Nephron progenitor cell (in vitro differentiated cells): ENCODE results near the gene RNF168.

Source experiments
- DNase-seq: peaks from one replicate; pipeline ENCODE4 v3.0.0; 2021
- H3K27ac Mint-ChIP-seq: 2 replicates; pipeline ENCODE4 v1.8.0; 2021; ENCODE audit warnings: mild to moderate bottlenecking, moderate library complexity, mixed read lengths
- H3K27me3 Mint-ChIP-seq: 2 replicates; pipeline ENCODE4 v1.8.0; 2021; ENCODE audit warnings: mild to moderate bottlenecking, low read depth, mixed read lengths; ENCODE audit not compliant: poor library complexity
- H3K36me3 Mint-ChIP-seq: 2 replicates; pipeline ENCODE4 v1.8.0; 2021; ENCODE audit warnings: low read depth, mixed read lengths
- H3K4me1 Mint-ChIP-seq: 2 replicates; pipeline ENCODE4 v1.8.0; 2021; ENCODE audit warnings: mixed read lengths
- H3K4me3 Mint-ChIP-seq: 2 replicates; pipeline ENCODE4 v1.8.0; 2021; ENCODE audit warnings: mild to moderate bottlenecking, moderate library complexity, mixed read lengths
- H3K9me3 Mint-ChIP-seq: 2 replicates; pipeline ENCODE4 v1.8.0; 2021; ENCODE audit warnings: mild to moderate bottlenecking, moderate library complexity, mixed read lengths
- TF ChIP-seq, protein P1 (sequence below): fragments of 200-600 bp; sonication (generic); IDR thresholded peaks from 2 replicates; pipeline ENCODE4 v1.5.0; 2021; ENCODE audit warnings: antibody characterized with exemption

The RNF168 gene

DNA sequence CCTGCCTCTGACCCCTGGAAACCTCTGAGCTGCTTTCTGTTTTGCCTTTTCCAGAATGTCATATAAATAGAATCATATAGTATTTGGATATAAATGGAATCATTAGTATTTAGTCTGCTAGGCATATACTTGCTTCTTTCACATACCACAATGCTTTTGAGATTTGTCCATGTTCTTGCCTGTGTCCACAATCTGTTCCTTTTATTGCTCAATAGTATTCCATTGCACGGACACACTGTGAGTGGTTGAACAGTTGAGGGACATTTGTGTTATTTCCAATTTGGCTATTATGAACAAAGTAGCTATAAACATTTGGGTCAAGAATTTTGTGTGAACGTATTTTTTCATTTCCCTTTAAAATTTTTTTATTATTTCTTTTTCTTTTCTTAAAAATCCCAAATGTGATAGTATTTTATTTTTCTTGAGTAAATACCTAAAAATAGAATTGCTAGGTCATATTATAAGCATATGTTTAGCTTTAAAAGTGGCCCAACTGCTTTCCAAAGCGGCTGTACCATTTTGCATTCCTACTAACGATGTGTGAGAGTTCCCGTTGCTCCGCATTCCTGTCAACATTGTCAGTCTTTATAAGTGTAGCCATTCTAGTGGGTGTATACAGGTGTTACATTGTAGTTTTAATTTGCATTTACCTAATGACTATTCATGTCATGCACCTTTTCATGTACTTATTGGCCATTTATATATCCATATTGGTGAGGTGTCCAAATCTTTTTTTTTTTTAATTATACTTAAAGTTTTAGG is 38.3 kb upstream of the RNF168 start:
- TF ChIP-seq, protein P1, sequence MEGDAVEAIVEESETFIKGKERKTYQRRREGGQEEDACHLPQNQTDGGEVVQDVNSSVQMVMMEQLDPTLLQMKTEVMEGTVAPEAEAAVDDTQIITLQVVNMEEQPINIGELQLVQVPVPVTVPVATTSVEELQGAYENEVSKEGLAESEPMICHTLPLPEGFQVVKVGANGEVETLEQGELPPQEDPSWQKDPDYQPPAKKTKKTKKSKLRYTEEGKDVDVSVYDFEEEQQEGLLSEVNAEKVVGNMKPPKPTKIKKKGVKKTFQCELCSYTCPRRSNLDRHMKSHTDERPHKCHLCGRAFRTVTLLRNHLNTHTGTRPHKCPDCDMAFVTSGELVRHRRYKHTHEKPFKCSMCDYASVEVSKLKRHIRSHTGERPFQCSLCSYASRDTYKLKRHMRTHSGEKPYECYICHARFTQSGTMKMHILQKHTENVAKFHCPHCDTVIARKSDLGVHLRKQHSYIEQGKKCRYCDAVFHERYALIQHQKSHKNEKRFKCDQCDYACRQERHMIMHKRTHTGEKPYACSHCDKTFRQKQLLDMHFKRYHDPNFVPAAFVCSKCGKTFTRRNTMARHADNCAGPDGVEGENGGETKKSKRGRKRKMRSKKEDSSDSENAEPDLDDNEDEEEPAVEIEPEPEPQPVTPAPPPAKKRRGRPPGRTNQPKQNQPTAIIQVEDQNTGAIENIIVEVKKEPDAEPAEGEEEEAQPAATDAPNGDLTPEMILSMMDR, result no peak
- Mint-ChIP-seq H3K4me3 (no peak overlapping the region), H3K9me3 (peaks cover 15% of the 10 kb centered on the region), H3K4me1 (no peaks in the 10 kb centered on the region), H3K36me3 (no peaks in the 10 kb centered on the region), H3K27ac (no peak overlapping the region), H3K27me3 (peaks cover 16% of the 10 kb centered on the region)
- no peak for DNase-seq

DNA sequence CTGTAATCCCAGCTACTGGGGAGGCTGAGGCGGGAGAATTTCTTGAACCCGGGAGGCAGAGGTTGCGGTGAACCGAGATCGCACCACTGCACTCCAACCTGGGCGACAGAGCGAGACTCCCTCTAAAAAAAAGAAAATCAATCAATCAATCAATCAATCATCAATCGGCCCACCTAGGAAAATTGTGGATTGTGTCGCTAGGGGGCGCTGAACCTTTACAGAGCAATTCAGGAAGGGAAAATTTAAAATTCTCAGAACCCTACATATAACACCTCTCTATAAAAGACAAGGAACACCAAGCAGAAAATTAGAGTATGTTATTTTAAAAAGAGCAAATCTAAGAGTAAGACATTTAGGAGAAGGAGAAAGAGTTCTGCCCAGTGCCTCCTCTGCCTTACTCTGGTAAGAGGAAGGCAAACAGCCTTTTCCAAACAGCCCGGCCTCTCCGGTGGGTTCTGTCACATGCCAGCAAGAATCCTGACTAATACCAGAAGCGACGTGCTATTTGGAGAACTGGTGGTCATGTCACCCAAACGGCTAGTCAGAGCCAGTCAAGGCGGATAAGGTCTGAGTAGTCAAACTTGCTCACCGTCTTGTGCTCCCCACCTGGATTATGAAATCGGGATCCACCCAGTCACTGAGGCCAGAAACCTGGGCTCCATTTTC is 33.9 kb upstream of the RNF168 start:
- H3K36me3 Mint-ChIP-seq, result no peaks in the 10 kb centered on the region
- no peak overlapping the region for H3K4me3 Mint-ChIP-seq

DNA sequence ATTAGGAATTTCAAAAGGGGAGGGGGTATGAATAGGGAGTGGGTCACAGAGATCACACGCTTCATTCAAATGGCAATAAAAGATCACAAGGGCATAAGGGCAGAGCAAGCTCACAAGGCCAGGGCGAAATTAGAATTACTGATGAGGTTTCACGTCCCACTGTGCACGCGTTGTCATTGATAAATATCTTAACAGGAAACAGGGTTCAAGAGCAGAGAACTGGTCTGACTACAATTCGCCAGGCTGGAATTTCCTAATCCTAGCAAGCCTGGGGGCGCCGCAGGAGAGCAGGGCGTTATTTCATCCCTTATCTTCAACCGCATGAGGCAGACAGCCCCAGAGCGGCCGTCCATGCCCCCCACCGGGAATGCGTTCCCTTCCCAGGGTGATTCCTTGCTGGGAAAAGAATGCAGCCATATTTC is 29.7 kb upstream of the RNF168 start:
- peaks cover 8% of the 10 kb centered on the region for H3K36me3 Mint-ChIP-seq
- H3K27ac Mint-ChIP-seq, result no peak overlapping the region
- peaks cover 34% of the 10 kb centered on the region for H3K9me3 Mint-ChIP-seq
- H3K4me1 Mint-ChIP-seq, result no peaks in the 10 kb centered on the region
- H3K27me3 Mint-ChIP-seq, result peaks cover 39% of the 10 kb centered on the region
- DNase-seq, result peak; percentile 10
- TF ChIP-seq, protein P1, result no peak
- H3K4me3 Mint-ChIP-seq, result no peak overlapping the region

More for the DNA sequence above, 33.9 kb upstream of the RNF168 start:
- Mint-ChIP-seq H3K27me3 (peaks cover 31% of the 10 kb centered on the region), H3K4me1 (no peaks in the 10 kb centered on the region), H3K27ac (no peak overlapping the region), H3K9me3 (peaks cover 9% of the 10 kb centered on the region)
- DNase-seq, result peak; percentile 67
- TF ChIP-seq, protein P1, result peak; percentile 69

DNA sequence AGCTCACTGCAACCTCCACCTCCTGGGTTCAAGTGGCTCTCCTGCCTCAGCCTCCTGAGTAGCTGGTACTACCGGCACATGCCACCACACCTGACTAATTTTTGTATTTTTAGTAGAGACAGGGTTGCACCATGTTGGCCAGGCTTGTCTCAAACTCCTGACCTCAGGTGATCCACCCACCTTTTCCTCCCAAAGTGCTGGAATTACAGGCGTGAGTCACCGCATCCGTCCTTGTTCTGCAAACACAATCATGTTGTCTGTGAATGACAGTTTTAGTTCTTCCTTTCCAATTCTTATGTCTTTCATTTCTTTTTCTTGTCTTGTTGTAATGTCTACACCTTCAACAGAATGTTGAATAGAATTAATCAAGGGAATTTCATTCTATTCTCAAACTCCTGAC is 27.9 kb upstream of the RNF168 start:
- Mint-ChIP-seq H3K27me3 (peaks cover 46% of the 10 kb centered on the region), H3K4me3 (no peak overlapping the region), H3K9me3 (peaks cover 43% of the 10 kb centered on the region), H3K36me3 (peaks cover 8% of the 10 kb centered on the region), H3K27ac (peak overlapping the region; percentile 56), H3K4me1 (no peaks in the 10 kb centered on the region)
- TF ChIP-seq, protein P1, result no peak
- no peak for DNase-seq

DNA sequence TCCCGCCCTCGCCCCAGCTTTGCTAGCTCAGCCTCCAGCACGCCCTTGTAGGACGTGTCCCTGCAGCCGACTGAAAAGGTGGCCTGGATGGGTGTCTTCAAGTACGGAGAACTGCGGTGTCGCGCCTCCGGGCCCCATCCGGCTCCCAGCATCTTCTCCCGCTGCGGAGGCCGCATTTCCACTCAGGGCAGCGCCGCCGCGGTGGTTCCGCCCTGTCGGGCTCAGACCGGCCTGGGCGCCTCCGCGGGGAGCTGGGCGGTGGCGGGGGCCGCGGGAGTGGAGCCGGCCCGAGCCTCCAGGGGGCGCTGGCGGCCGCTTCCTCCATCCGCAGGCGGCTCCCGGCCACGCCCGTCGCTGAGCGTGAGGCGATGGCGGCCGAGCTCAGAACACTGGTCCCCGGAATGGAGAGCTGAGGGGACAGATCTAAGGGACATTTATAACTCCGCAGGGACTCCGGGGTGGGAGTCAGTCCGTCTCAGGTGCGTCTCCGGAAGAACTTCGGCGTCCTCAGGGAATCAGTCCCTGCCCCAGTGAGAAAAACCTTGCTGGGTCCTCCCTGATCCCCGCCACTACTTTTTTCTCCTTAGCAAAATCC is 25.2 kb upstream of the RNF168 start:
- Mint-ChIP-seq H3K27me3 (peaks cover 37% of the 10 kb centered on the region), H3K27ac (no peak overlapping the region), H3K36me3 (peaks cover 8% of the 10 kb centered on the region), H3K9me3 (peaks cover 49% of the 10 kb centered on the region), H3K4me1 (no peaks in the 10 kb centered on the region), H3K4me3 (peak overlapping the region; percentile 47)
- TF ChIP-seq, protein P1, result peak; percentile 60
- DNase-seq, result peak; percentile 87
